Gastrocnemius medialis (tissue), 4 donors: ENCODE measurements around the gene MYL3.

Experiments
- POLR2A ChIP-seq, 2 donors: fragments of 450-650 bp; IDR thresholded peaks; one replicate each; pipeline ENCODE4 v1.6.1; 2017; ENCODE audit warnings: antibody characterized with exemption in 2 of 2, mild to moderate bottlenecking in 2 of 2, moderate library complexity in 2 of 2
- TF ChIP-seq, protein P1 (sequence below), 5 experiments: fragments of 450-650 bp in 3 of 5; fragments of 200-600 bp in 2 of 5; sonication (generic) in 2 of 5; IDR thresholded peaks in 4 of 5; conservative IDR thresholded peaks in 1 of 5; 1 replicate in 4 of 5; 2 replicates in 1 of 5; pipeline ENCODE4 v1.5.1; 2016 to 2019; ENCODE audit warnings: antibody characterized with exemption in 5 of 5, mild to moderate bottlenecking in 3 of 5, moderate library complexity in 3 of 5

DNA sequence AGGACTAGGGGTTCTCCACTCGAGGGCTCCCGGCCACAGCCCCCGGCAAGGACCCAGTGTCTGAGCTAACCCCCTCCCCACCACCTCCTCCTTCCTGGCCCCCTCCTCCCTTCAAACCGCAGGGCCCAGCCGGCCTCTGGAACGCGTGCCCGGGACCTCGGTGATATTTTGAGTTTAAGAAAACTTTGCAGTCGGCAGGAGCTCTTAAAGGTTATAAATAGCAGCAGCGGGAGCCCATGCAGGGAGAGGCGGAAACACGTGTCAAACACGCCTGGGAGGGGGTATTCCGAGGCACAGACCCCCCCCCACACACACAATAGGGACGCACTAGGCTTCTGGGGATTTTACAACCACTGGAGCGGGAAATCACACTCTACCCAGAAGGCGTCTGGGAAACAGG lies 11.2 kb upstream of the MYL3 start:
- TF ChIP-seq, protein P1, sequence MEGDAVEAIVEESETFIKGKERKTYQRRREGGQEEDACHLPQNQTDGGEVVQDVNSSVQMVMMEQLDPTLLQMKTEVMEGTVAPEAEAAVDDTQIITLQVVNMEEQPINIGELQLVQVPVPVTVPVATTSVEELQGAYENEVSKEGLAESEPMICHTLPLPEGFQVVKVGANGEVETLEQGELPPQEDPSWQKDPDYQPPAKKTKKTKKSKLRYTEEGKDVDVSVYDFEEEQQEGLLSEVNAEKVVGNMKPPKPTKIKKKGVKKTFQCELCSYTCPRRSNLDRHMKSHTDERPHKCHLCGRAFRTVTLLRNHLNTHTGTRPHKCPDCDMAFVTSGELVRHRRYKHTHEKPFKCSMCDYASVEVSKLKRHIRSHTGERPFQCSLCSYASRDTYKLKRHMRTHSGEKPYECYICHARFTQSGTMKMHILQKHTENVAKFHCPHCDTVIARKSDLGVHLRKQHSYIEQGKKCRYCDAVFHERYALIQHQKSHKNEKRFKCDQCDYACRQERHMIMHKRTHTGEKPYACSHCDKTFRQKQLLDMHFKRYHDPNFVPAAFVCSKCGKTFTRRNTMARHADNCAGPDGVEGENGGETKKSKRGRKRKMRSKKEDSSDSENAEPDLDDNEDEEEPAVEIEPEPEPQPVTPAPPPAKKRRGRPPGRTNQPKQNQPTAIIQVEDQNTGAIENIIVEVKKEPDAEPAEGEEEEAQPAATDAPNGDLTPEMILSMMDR (IDR thresholded peaks at IDR 0.05 in 4 of 5, conservative IDR thresholded peaks at IDR 0.05 in 1 of 5): no peak
- TF ChIP-seq POLR2A (IDR thresholded peaks at IDR 0.05): no peak
